H1 (cell line): ENCODE results near the gene CADM1. TPM values are rescaled to one million over a fixed set of nuclear protein-coding genes. Genes with fewer than 3 reads are reported as not detected.
A peak's percentile ranks its signal among the peaks of the same experiment; 100 is the strongest.

Experiments
- CTCF ChIA-PET: fragments of 300-600 bp; sonication (Branson Sonifier 250); formaldehyde crosslinking; loops from one replicate; lab custom pipeline; 2021; ENCODE audit not compliant: partially characterized antibody; lab: Charles Lee
- POLR2A ChIA-PET: fragments of 300-600 bp; sonication (Branson Sonifier 250); formaldehyde crosslinking; loops from one replicate; lab custom pipeline; 2021; ENCODE audit warnings: inconsistent platforms; ENCODE audit not compliant: partially characterized antibody; lab: Charles Lee
- DNase-seq, 2 experiments: peaks; one replicate each; pipeline versions ENCODE4 v3.0.0 to v3.0.0-alpha.2; 2010 to 2022; ENCODE audit warnings: low spot score in 2 of 2, low read depth in 1 of 2, mixed read lengths in 1 of 2
- FAIRE-seq: peaks from 2 replicates; lab custom pipeline; 2011; peaks lifted over from hg19 to GRCh38; lab: Jason Lieb, UNC
- H2AFZ ChIP-seq: 2 replicates; pipeline ENCODE4 v1.8.1; 2012; ENCODE audit warnings: low read length, inconsistent platforms
- H2AK5ac ChIP-seq: 2 replicates; pipeline ENCODE4 v1.6.1; 2013; ENCODE audit warnings: low read depth, low read length
- H2BK120ac ChIP-seq: replicated peaks from 2 replicates; pipeline ENCODE3; 2013; ENCODE audit warnings: low read depth, low read length, inconsistent platforms
- H2BK12ac ChIP-seq: 2 replicates; pipeline ENCODE4 v1.6.1; 2013; ENCODE audit warnings: low read depth, low read length
- H2BK15ac ChIP-seq: 2 replicates; pipeline ENCODE4 v1.6.1; 2013; ENCODE audit warnings: low read length
- H2BK20ac ChIP-seq: 2 replicates; pipeline ENCODE4 v1.6.1; 2013; ENCODE audit warnings: low read length
- H2BK5ac ChIP-seq: 2 replicates; pipeline ENCODE4 v1.6.1; 2013; ENCODE audit warnings: low read depth, low read length
- H3K14ac ChIP-seq: 2 replicates; pipeline ENCODE4 v1.6.1; 2013; ENCODE audit warnings: inconsistent platforms; ENCODE audit not compliant: insufficient read length
- H3K18ac ChIP-seq: 2 replicates; pipeline ENCODE4 v1.6.1; 2013; ENCODE audit warnings: low read length; ENCODE audit errors: extremely low read depth
- H3K23ac ChIP-seq: 2 replicates; pipeline ENCODE4 v1.6.1; 2013; ENCODE audit warnings: inconsistent platforms; ENCODE audit not compliant: insufficient read length
- H3K23me2 ChIP-seq: 2 replicates; pipeline ENCODE4 v1.6.1; 2013; ENCODE audit warnings: low read depth, low read length
- H3K27ac ChIP-seq: 2 replicates; pipeline ENCODE4 v1.6.1; 2011; ENCODE audit warnings: low read depth, low read length, inconsistent platforms
- H3K27me3 ChIP-seq, 4 experiments: replicated peaks in 1 of 4; 1 replicate in 1 of 4; 2 replicates in 3 of 4; pipeline versions ENCODE4 v1.6.1 to v1.8.1; 2011 to 2013; ENCODE audit warnings: low read length in 3 of 4, mild to moderate bottlenecking in 3 of 4, inconsistent platforms in 2 of 4, mixed read lengths in 2 of 4, moderate library complexity in 1 of 4; ENCODE audit not compliant: control insufficient read depth in 3 of 4, insufficient read depth in 3 of 4; ENCODE audit errors: extremely low read depth in 1 of 4
- H3K36me3 ChIP-seq, 4 experiments: 2 replicates each; pipeline versions ENCODE4 v1.6.1 to v1.8.1; 2011 to 2013; ENCODE audit warnings: mild to moderate bottlenecking in 4 of 4, low read length in 3 of 4, moderate library complexity in 2 of 4, control low read depth in 1 of 4, inconsistent platforms in 1 of 4; ENCODE audit not compliant: insufficient read depth in 4 of 4, control insufficient read depth in 2 of 4
- H3K4ac ChIP-seq: replicated peaks from 2 replicates; pipeline ENCODE3; 2013; ENCODE audit warnings: low read length, low read depth, mixed read lengths, inconsistent platforms; ENCODE audit not compliant: insufficient read length
- H3K4me1 ChIP-seq, 4 experiments: replicated peaks in 1 of 4; 1 replicate in 1 of 4; 2 replicates in 3 of 4; pipeline versions ENCODE4 v1.6.1 to v1.8.1; 2011 to 2013; ENCODE audit warnings: low read length in 3 of 4, inconsistent platforms in 2 of 4, mixed read lengths in 1 of 4; ENCODE audit not compliant: insufficient read depth in 4 of 4, control insufficient read depth in 3 of 4
- H3K4me2 ChIP-seq, 2 experiments: 2 replicates each; pipeline versions ENCODE4 v1.6.1 to v1.8.1; 2011 to 2013; ENCODE audit warnings: low read depth in 2 of 2, low read length in 2 of 2, control low read depth in 1 of 2, inconsistent platforms in 1 of 2, mild to moderate bottlenecking in 1 of 2; ENCODE audit not compliant: insufficient read depth in 1 of 2
- H3K4me3 ChIP-seq, 4 experiments: fragments of 200-600, 300-600 bp in 1 of 4; sonication (generic), shearing (Covaris generic), sonication (Bioruptor Twin) in 1 of 4; 2 replicates each; pipeline versions ENCODE4 v1.5.1 to v1.8.1; 2011 to 2016; ENCODE audit warnings: low read length in 4 of 4, low read depth in 3 of 4, control low read depth in 2 of 4, inconsistent platforms in 2 of 4, mild to moderate bottlenecking in 2 of 4, mixed read lengths in 1 of 4, moderate library complexity in 1 of 4; ENCODE audit not compliant: insufficient read depth in 2 of 4; ENCODE audit errors: extremely low read depth in 1 of 4
- H3K56ac ChIP-seq: replicated peaks from 2 replicates; pipeline ENCODE3; 2013; ENCODE audit warnings: low read depth, mild to moderate bottlenecking, mixed read lengths, low read length, inconsistent platforms; ENCODE audit not compliant: insufficient read length
- H3K79me1 ChIP-seq: 2 replicates; pipeline ENCODE4 v1.6.1; 2013; ENCODE audit warnings: low read depth, low read length, control low read depth
- H3K79me2 ChIP-seq, 2 experiments: 2 replicates each; pipeline versions ENCODE4 v1.6.1 to v1.8.1; 2012 to 2013; ENCODE audit warnings: low read length in 2 of 2, mild to moderate bottlenecking in 2 of 2, inconsistent platforms in 1 of 2; ENCODE audit not compliant: insufficient read depth in 2 of 2, control insufficient read depth in 1 of 2
- H3K9ac ChIP-seq, 4 experiments: replicated peaks in 1 of 4; 1 replicate in 1 of 4; 2 replicates in 3 of 4; pipeline versions ENCODE4 v1.6.1 to v1.8.1; 2011 to 2013; ENCODE audit warnings: low read depth in 3 of 4, low read length in 3 of 4, control low read depth in 2 of 4, mild to moderate bottlenecking in 2 of 4, moderate library complexity in 2 of 4, inconsistent platforms in 1 of 4; ENCODE audit errors: extremely low read depth in 1 of 4
- H3K9me3 ChIP-seq, 2 experiments: 2 replicates each; pipeline versions ENCODE4 v1.6.1 to v1.8.1; 2012 to 2013; ENCODE audit warnings: mild to moderate bottlenecking in 2 of 2, moderate library complexity in 2 of 2, control low read depth in 1 of 2, inconsistent platforms in 1 of 2, low read depth in 1 of 2, low read length in 1 of 2, mixed read lengths in 1 of 2; ENCODE audit not compliant: insufficient read depth in 2 of 2
- H4K20me1 ChIP-seq, 2 experiments: replicated peaks in 1 of 2; 2 replicates each; pipeline versions ENCODE3 to v1.8.1; 2011 to 2013; ENCODE audit warnings: inconsistent platforms in 2 of 2, low read length in 2 of 2, mild to moderate bottlenecking in 1 of 2; ENCODE audit not compliant: insufficient read depth in 2 of 2, control insufficient read depth in 1 of 2
- H4K5ac ChIP-seq: 2 replicates; pipeline ENCODE4 v1.6.1; 2013; ENCODE audit warnings: low read length, low read depth, mixed read lengths, inconsistent platforms; ENCODE audit not compliant: insufficient read length
- H4K8ac ChIP-seq: 2 replicates; pipeline ENCODE4 v1.8.0; 2013; ENCODE audit warnings: mild to moderate bottlenecking, moderate library complexity, low read length, inconsistent platforms; ENCODE audit not compliant: insufficient read depth; ENCODE audit errors: extremely low read depth
- H4K91ac ChIP-seq: replicated peaks from 2 replicates; pipeline ENCODE3; 2013; ENCODE audit warnings: low read length, mixed read lengths, inconsistent platforms; ENCODE audit not compliant: insufficient read length
- ATF2 ChIP-seq: IDR thresholded peaks from 2 replicates; pipeline ENCODE4 v1.6.1; 2012; ENCODE audit warnings: low read length, inconsistent platforms
- ATF3 ChIP-seq: IDR thresholded peaks from 2 replicates; pipeline ENCODE4 v1.6.1; 2011; ENCODE audit warnings: low read depth, mild to moderate bottlenecking, low read length; ENCODE audit not compliant: insufficient read depth
- CHD2 ChIP-seq: IDR thresholded peaks from 2 replicates; pipeline ENCODE4 v1.6.1; 2012; ENCODE audit warnings: low read length, improper control_type of control experiment
- EP300 ChIP-seq, 2 experiments: IDR thresholded peaks; 1 replicate in 1 of 2; 2 replicates in 1 of 2; pipeline ENCODE4 v1.6.1; 2011 to 2012; ENCODE audit warnings: low read depth in 2 of 2, low read length in 2 of 2, mild to moderate bottlenecking in 2 of 2, borderline replicate concordance in 1 of 2, inconsistent platforms in 1 of 2, moderate library complexity in 1 of 2
- EZH2 ChIP-seq: fragments of 200-600 bp; sonication (generic); IDR thresholded peaks from 2 replicates; pipeline ENCODE4 v1.7.1; 2012; ENCODE audit warnings: low read depth, mild to moderate bottlenecking, moderate library complexity, low read length, inconsistent platforms; ENCODE audit not compliant: severe bottlenecking
- GTF2F1 ChIP-seq: IDR thresholded peaks from 2 replicates; pipeline ENCODE4 v1.6.1; 2012; ENCODE audit warnings: low read depth, low read length, improper control_type of control experiment, borderline replicate concordance
- HDAC6 ChIP-seq: IDR thresholded peaks from one replicate; pipeline ENCODE4 v1.7.1; 2012; ENCODE audit warnings: low read depth, mild to moderate bottlenecking, inconsistent platforms, low read length, moderate library complexity
- JUND ChIP-seq: IDR thresholded peaks from 2 replicates; pipeline ENCODE4 v1.6.1; 2011; ENCODE audit warnings: mild to moderate bottlenecking, improper control_type of control experiment, low read length
- KDM5A ChIP-seq: fragments of 200-600 bp; IDR thresholded peaks from 2 replicates; pipeline ENCODE4 v1.7.1; 2012; ENCODE audit warnings: mild to moderate bottlenecking, low read length, inconsistent platforms, mixed read lengths
- SIX5 ChIP-seq: IDR thresholded peaks from 2 replicates; pipeline ENCODE4 v1.6.1; 2011; ENCODE audit warnings: mild to moderate bottlenecking, low read depth, low read length
- TEAD4 ChIP-seq: IDR thresholded peaks from 2 replicates; pipeline ENCODE4 v1.6.1; 2012; ENCODE audit warnings: low read depth, low read length, inconsistent platforms, mixed read lengths
- ZNF274 ChIP-seq: IDR thresholded peaks from 2 replicates; pipeline ENCODE4 v1.7.0; 2012; ENCODE audit warnings: low read length, borderline replicate concordance; ENCODE audit errors: extremely low read depth
- WGBS, 2 experiments: shearing (Covaris generic) in 1 of 2; methylation state at CpG; one replicate each; pipeline versions ENCODE4 v1.1.6 to v1.1.7; 2013 to 2015; ENCODE audit warnings: low lambda C conversion rate in 2 of 2, mixed read lengths in 2 of 2, inconsistent platforms in 1 of 2, low coverage in 1 of 2, missing lambda C conversion rate in 1 of 2; ENCODE audit not compliant: insufficient replicate concordance in 2 of 2, insufficient coverage in 1 of 2, insufficient read length in 1 of 2; ENCODE audit errors: extremely low coverage in 1 of 2, missing lambda C conversion rate in 1 of 2; 5-methylcytosine and 5-hydroxymethylcytosine counted together
- polyA plus RNA-seq, 7 experiments: library from polyadenylated mRNA; depleted of rRNA in 3 of 7; stranded (reverse) in 5 of 7; unstranded in 2 of 7; fragments of >200 nt in 5 of 7; fragments of 200-250 nt in 2 of 7; gene quantifications; 1 replicate in 5 of 7; 2 replicates in 1 of 7; 4 replicates in 1 of 7; pipeline versions ENCODE4 v1.2.1 to v1.2.3, GENCODE V29; 2011 to 2013; ENCODE audit warnings: missing spikeins in 2 of 7, mixed read lengths in 2 of 7
- total RNA-seq: library from RNA; stranded (reverse); fragmentation: NEBNext Ultra II Directional; extraction: Animal tissue kit (Norgen Biotek cat#: 25700); gene quantifications from 2 replicates; pipeline ENCODE4 v1.2.1, GENCODE V29; 2021

Gene CADM1
- total and polyA plus RNA-seq, 2 of the 8 experiments (the other 6 are each of a cell fraction or from before 2014, with no cell fraction given): 8.3 to 25.3 TPM

GRCh38 chr11:115498354-115498753 lies 5.9 kb downstream of the CADM1 start:
- no peak overlapping the region for H3K4ac ChIP-seq
- H4K91ac ChIP-seq: no peak overlapping the region
- H2AK5ac ChIP-seq: no peak overlapping the region
- H3K4me1 ChIP-seq: peaks cover 7 to 19% (median 16%) of the 10 kb centered on the region in 4 experiments; a peak in 6 of 7 replicates
- no peak overlapping the region for H3K56ac ChIP-seq
- H3K9me3 ChIP-seq: no peaks in the 10 kb centered on the region
- ChIA-PET CTCF (interaction anchor here (0.7 kb wide), 1 partner anchor 699 kb away, joined by 5 read pairs; no protein-coding TSS in a partner anchor), POLR2A (no interaction called here)
- 71% methylated on average over 9 of the region's 9 CpGs; no CpG with 5 or more reads in 1 of the 2 experiments for WGBS, 2 experiments
- no peak overlapping the region for H3K4me3 ChIP-seq
- H3K23ac ChIP-seq: no peak overlapping the region
- no peak overlapping the region for H3K18ac ChIP-seq
- H4K5ac ChIP-seq: no peak overlapping the region
- H4K8ac ChIP-seq: no peak overlapping the region
- H3K79me1 ChIP-seq: peaks cover 4% of the 10 kb centered on the region; the same call in 1 of the 2 replicates
- H2BK5ac ChIP-seq: no peak overlapping the region
- H2BK12ac ChIP-seq: no peak overlapping the region
- H3K27ac ChIP-seq: no peak overlapping the region
- no peak overlapping the region for H2BK120ac ChIP-seq
- H3K23me2 ChIP-seq: peaks cover 13% of the 10 kb centered on the region
- peak overlapping the region in 1 of 2 experiments; percentile 37; a peak in 1 of 4 replicates for H3K4me2 ChIP-seq
- H2AFZ ChIP-seq: no peak overlapping the region
- H2BK15ac ChIP-seq: no peak overlapping the region
- H3K36me3 ChIP-seq: no peaks in the 10 kb centered on the region
- H3K9ac ChIP-seq: no peak overlapping the region
- H3K14ac ChIP-seq: no peak overlapping the region
- H4K20me1 ChIP-seq: peaks cover 6 to 9% of the 10 kb centered on the region in 2 experiments
- FAIRE-seq (no peak), DNase-seq (no peak)
- peaks cover 12 to 41% (median 35%) of the 10 kb centered on the region in 4 experiments for H3K27me3 ChIP-seq
- H3K79me2 ChIP-seq: no peaks in the 10 kb centered on the region
- H2BK20ac ChIP-seq: no peak overlapping the region
- TF ChIP-seq KDM5A (no peak), HDAC6 (no peak), ATF2 (no peak), EZH2 (no peak), CHD2 (no peak), GTF2F1 (no peak), EP300 (IDR thresholded peaks at IDR 0.05; ENCODE audit: borderline replicate concordance in 1 of 2, low read depth in 2 of 2, low read length in 2 of 2) (no peak), SIX5 (no peak), ZNF274 (no peak), TEAD4 (no peak), JUND (no peak), ATF3 (no peak)
